ENCODE measurements around the gene MAEL. TPM values are rescaled to one million over a fixed set of nuclear protein-coding genes. Genes with fewer than 3 reads are reported as not detected.

Gene MAEL
- total RNA-seq, 1 experiment from 2014 or later: not detected

GRCh38 chr1:166950156-166950555, 38.9 kb upstream of the MAEL start:
- Histone ChIP-seq H2AFZ (ENCODE audit: low read depth, low read length, poor library complexity, severe bottlenecking) (no peak overlapping the region), H3K27me3 (ENCODE audit: insufficient read depth, low read length) (no peaks in the 10 kb centered on the region), H3K9me2 (ENCODE audit: insufficient read depth) (no peaks in the 10 kb centered on the region), H3K9me3 (ENCODE audit: control insufficient read depth in 1 of 2, insufficient read depth in 1 of 2, low read depth in 1 of 2, low read length in 2 of 2) (no peaks in the 10 kb centered on the region), H3K27ac (ENCODE audit: low read depth, low read length) (no peak overlapping the region), H3K9ac (ENCODE audit: low read length) (no peak overlapping the region), H3K79me2 (ENCODE audit: insufficient read depth, low read length) (no peaks in the 10 kb centered on the region), H3K4me3 (replicated peaks in 1 of 2; ENCODE audit: low read depth in 1 of 2, low read length in 2 of 2) (no peak overlapping the region), H3K4me2 (ENCODE audit: low read length) (no peak overlapping the region), H3K4me1 (ENCODE audit: control insufficient read depth in 1 of 2, insufficient read depth in 2 of 2, low read length in 2 of 2) (peaks cover 7 to 14% of the 10 kb centered on the region in 2 experiments), H4K20me1 (ENCODE audit: insufficient read depth) (no peaks in the 10 kb centered on the region), H3K36me3 (ENCODE audit: control insufficient read depth in 1 of 2, insufficient read depth in 2 of 2, low read length in 2 of 2) (no peaks in the 10 kb centered on the region)
- DNase-seq (ENCODE audit: low read depth, low spot score): no peak
- BruUV-seq (replicated peaks): no TSS peak
- ATAC-seq: no peak
- intact Hi-C loops (cut with micrococcal nuclease): no loop called here
- POLR2A ChIA-PET: no interaction called here
- no peak for TF ChIP-seq SP1 (IDR thresholded peaks at IDR 0.05; ENCODE audit: low read depth)
- RAD21 ChIA-PET (ENCODE audit: low non-redundant PET in 1 of 2, low total read pairs in 2 of 2, uncharacterized antibody in 2 of 2, unreplicated experiment in 2 of 2): no interaction called here
- CTCF ChIA-PET: no interaction called here

DNA sequence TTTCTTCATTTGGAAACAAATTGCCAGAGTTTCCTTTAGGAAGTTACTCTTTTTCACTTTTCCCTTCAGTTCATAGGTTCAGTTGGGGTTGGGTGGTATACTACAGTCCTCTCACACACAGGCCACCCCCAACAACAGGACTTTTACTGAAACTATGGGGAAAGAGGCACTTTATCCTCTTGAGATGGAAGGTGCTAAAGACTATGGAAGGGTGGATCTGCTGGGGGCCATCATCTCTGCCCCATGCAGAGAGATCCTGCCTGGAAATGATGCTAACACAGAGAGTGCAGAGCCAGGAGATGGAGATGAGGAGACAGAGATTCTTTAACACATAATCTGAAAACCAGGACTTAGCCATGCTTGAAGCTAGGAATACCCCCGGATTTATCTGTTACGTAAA, 38.0 kb upstream of the MAEL start:
- no peaks in the 10 kb centered on the region for H4K20me1 ChIP-seq (ENCODE audit: insufficient read depth)
- DNase-seq (ENCODE audit: low read depth, low spot score) (no peak), ATAC-seq (no peak)
- CTCF ChIA-PET: no interaction called here
- H3K4me1 ChIP-seq (ENCODE audit: control insufficient read depth in 1 of 2, insufficient read depth in 2 of 2, low read length in 2 of 2): peaks cover 7 to 14% of the 10 kb centered on the region in 2 experiments
- RAD21 ChIA-PET (ENCODE audit: low non-redundant PET in 1 of 2, low total read pairs in 2 of 2, uncharacterized antibody in 2 of 2, unreplicated experiment in 2 of 2): no interaction called here
- no peaks in the 10 kb centered on the region for H3K27me3 ChIP-seq (ENCODE audit: insufficient read depth, low read length)
- no peaks in the 10 kb centered on the region for H3K9me3 ChIP-seq (ENCODE audit: control insufficient read depth in 1 of 2, insufficient read depth in 1 of 2, low read depth in 1 of 2, low read length in 2 of 2)
- H3K4me3 ChIP-seq (replicated peaks in 1 of 2; ENCODE audit: low read depth in 1 of 2, low read length in 2 of 2): no peak overlapping the region
- H3K9ac ChIP-seq (ENCODE audit: low read length): no peak overlapping the region
- no peak overlapping the region for H3K27ac ChIP-seq (ENCODE audit: low read depth, low read length)
- no TSS peak for BruUV-seq (replicated peaks)
- H3K4me2 ChIP-seq (ENCODE audit: low read length): no peak overlapping the region
- TF ChIP-seq ELF1 (IDR thresholded peaks at IDR 0.05; ENCODE audit: borderline replicate concordance, low read depth) (no peak), SIN3A (IDR thresholded peaks at IDR 0.05; ENCODE audit: low read depth) (no peak), SP1 (IDR thresholded peaks at IDR 0.05; ENCODE audit: low read depth) (no peak), POLR2AphosphoS5 (IDR thresholded peaks at IDR 0.05; ENCODE audit: low read depth, low read length) (no peak), FOSL1 (IDR thresholded peaks at IDR 0.05; ENCODE audit: low read depth) (no peak)
- no peak overlapping the region for H2AFZ ChIP-seq (ENCODE audit: low read depth, low read length, poor library complexity, severe bottlenecking)
- no peaks in the 10 kb centered on the region for H3K36me3 ChIP-seq (ENCODE audit: control insufficient read depth in 1 of 2, insufficient read depth in 2 of 2, low read length in 2 of 2)
- no peaks in the 10 kb centered on the region for H3K79me2 ChIP-seq (ENCODE audit: insufficient read depth, low read length)
- intact Hi-C loops (cut with micrococcal nuclease): no loop called here
- H3K9me2 ChIP-seq (ENCODE audit: insufficient read depth): no peaks in the 10 kb centered on the region
- POLR2A ChIA-PET: no interaction called here
